ENCODE measurements around the gene ZNF778. TPM values are rescaled to one million over a fixed set of nuclear protein-coding genes. Genes with fewer than 3 reads are reported as not detected.

Gene ZNF778
- total and polyA plus RNA-seq, 2 of the 13 experiments (the other 11 are each of a cell fraction or from before 2014, with no cell fraction given): 3.8 to 7.2 TPM

GRCh38 chr16:89183463-89183862, 34.0 kb upstream of the ZNF778 start (continued):
- TF ChIP-seq ZNF276 (CRISPR knock-in tag; IDR thresholded peaks at IDR 0.05; ENCODE audit: low read depth) (no peak), ZNF788 (CRISPR knock-in tag; IDR thresholded peaks at IDR 0.05; ENCODE audit: borderline replicate concordance) (no peak), NFIB (CRISPR knock-in tag; IDR thresholded peaks at IDR 0.05; ENCODE audit: borderline replicate concordance) (0 out of 2 replicates have a peak, but pooled peaks have one; percentile 43), ZNF263 (CRISPR knock-in tag; IDR thresholded peaks at IDR 0.05) (peak; percentile 74), STAG1 (CRISPR knock-in tag; IDR thresholded peaks at IDR 0.05) (peak; percentile 57)
- TF ChIP-seq, protein P1, sequence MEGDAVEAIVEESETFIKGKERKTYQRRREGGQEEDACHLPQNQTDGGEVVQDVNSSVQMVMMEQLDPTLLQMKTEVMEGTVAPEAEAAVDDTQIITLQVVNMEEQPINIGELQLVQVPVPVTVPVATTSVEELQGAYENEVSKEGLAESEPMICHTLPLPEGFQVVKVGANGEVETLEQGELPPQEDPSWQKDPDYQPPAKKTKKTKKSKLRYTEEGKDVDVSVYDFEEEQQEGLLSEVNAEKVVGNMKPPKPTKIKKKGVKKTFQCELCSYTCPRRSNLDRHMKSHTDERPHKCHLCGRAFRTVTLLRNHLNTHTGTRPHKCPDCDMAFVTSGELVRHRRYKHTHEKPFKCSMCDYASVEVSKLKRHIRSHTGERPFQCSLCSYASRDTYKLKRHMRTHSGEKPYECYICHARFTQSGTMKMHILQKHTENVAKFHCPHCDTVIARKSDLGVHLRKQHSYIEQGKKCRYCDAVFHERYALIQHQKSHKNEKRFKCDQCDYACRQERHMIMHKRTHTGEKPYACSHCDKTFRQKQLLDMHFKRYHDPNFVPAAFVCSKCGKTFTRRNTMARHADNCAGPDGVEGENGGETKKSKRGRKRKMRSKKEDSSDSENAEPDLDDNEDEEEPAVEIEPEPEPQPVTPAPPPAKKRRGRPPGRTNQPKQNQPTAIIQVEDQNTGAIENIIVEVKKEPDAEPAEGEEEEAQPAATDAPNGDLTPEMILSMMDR (CRISPR knock-in tag; IDR thresholded peaks at IDR 0.05): peak; percentile 66

DNA sequence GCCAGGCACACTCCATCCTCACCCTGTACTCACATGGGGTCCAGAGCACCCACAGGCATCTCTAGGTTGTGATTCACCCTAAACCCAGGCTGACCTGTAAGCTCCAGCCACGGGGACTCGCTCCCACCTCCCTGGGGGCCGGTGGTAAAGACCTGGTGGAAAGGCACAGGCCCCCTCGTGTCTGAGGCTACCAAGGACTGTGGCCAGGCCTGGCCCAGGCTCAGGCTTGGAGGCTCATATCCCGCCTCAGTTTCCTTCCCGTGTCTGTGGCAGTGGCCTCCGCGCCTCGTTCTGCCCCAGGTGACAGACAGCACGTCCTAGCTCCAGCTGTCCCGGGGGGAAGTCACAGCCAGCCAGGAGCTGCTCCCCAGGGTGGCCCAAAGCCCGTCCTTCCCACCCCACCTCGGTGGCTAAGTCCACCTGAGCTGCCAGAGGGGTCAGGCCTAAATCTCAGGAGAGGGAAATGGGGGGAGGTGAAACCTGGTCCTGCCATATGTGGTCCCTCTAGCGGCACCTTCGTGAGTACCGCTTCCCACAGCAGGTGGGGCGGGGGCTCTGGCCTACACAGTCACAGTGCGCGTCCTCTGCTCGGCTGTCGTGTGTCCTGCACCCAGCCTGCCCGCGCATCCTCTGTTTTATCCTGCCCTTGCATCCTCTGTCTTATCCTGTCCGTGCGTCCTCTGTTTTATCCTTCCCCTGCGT, 33.4 kb upstream of the ZNF778 start:
- in situ Hi-C loops (cut with HindIII; ENCODE audit: extremely low pct_ligation_motif_present, low pct_unique_long_range_greater_than_20kb): no loop called here
- Histone ChIP-seq H3K4me1 (ENCODE audit: insufficient read depth, low read length) (peaks cover 26% of the 10 kb centered on the region), H3K9me3 (ENCODE audit: low read length) (no peaks in the 10 kb centered on the region), H3K4me3 (replicated peaks in 1 of 3; ENCODE audit: insufficient read depth in 1 of 3, low read depth in 2 of 3, low read length in 3 of 3) (no peak overlapping the region), H3K27ac (ENCODE audit: extremely low read length, insufficient read depth, low read length) (no peak overlapping the region), H3K36me3 (replicated peaks in 1 of 2; ENCODE audit: control insufficient read depth in 1 of 2, insufficient read depth in 2 of 2, low read length in 2 of 2) (no peaks in the 10 kb centered on the region), H3K27me3 (ENCODE audit: control insufficient read depth in 1 of 2, insufficient read depth in 2 of 2, low read length in 2 of 2) (peaks cover 13 to 48% of the 10 kb centered on the region in 2 experiments), H3K4me2 (ENCODE audit: low read depth, low read length) (no peak overlapping the region), H3K79me2 (ENCODE audit: insufficient read depth, low read length) (no peaks in the 10 kb centered on the region), H2AFZ (ENCODE audit: low read length) (no peak overlapping the region), H3K9ac (ENCODE audit: insufficient read depth, low read depth, low read length) (no peak overlapping the region), H4K20me1 (ENCODE audit: insufficient read depth, low read length) (peaks cover 26% of the 10 kb centered on the region)
- FAIRE-seq (no peak), DNase-seq (ENCODE audit: low spot score) (no peak), ATAC-seq (peak; percentile 65)
- intact Hi-C loops (cut with micrococcal nuclease; ENCODE audit: unreplicated experiment): loop anchor here (2.0 kb wide), 1 partner anchor 17 kb away; the partner anchor contains the start of gene SLC22A31
- CTCF ChIA-PET (ENCODE audit: low intra/inter-chr PET ratio, low total read pairs): interaction anchor here (1.8 kb wide), 1 partner anchor 32 kb away, joined by 6 read pairs; no protein-coding TSS in a partner anchor
- POLR2A ChIA-PET: interaction anchor here (1.3 to 1.4 kb wide), 3 partner anchors 10 to 13 kb away, joined by 3 to 5 read pairs (median 4); partner anchors contain the start of gene CDH15
- 11% methylated on average over 20 of the region's 26 CpGs for WGBS (ENCODE audit: low lambda C conversion rate)
- BruUV-seq (replicated peaks): no TSS peak
- 0 out of 2 replicates have a peak, but pooled peaks have one; percentile 23 for TF ChIP-seq REPIN1 (CRISPR knock-in tag; IDR thresholded peaks at IDR 0.05; ENCODE audit: borderline replicate concordance, low read depth)
- TF ChIP-seq BORCS8-MEF2B (CRISPR knock-in tag; IDR thresholded peaks at IDR 0.05): 0 out of 2 replicates have a peak, but pooled peaks have one; percentile 30
- TF ChIP-seq ZFX (CRISPR knock-in tag; IDR thresholded peaks at IDR 0.05; ENCODE audit: low read depth): peak; percentile 57; the same call in 1 of the 2 replicates
- TF ChIP-seq NBN (conservative IDR thresholded peaks at IDR 0.05): no peak
- TF ChIP-seq HNF4A (CRISPR knock-in tag; IDR thresholded peaks at IDR 0.05): no peak
- TF ChIP-seq SP1 (IDR thresholded peaks at IDR 0.05): no peak
- no peak for TF ChIP-seq SP1 (CRISPR knock-in tag; IDR thresholded peaks at IDR 0.05)
- peak; percentile 41; the same call in 1 of the 2 replicates for TF ChIP-seq ZFY (CRISPR knock-in tag; IDR thresholded peaks at IDR 0.05)
- no peak for TF ChIP-seq KDM5A (IDR thresholded peaks at IDR 0.05; ENCODE audit: borderline replicate concordance, low read length)
- TF ChIP-seq ZSCAN21 (CRISPR knock-in tag; IDR thresholded peaks at IDR 0.05; ENCODE audit: borderline replicate concordance): 0 out of 2 replicates have a peak, but pooled peaks have one; percentile 50
- TF ChIP-seq, protein P2, sequence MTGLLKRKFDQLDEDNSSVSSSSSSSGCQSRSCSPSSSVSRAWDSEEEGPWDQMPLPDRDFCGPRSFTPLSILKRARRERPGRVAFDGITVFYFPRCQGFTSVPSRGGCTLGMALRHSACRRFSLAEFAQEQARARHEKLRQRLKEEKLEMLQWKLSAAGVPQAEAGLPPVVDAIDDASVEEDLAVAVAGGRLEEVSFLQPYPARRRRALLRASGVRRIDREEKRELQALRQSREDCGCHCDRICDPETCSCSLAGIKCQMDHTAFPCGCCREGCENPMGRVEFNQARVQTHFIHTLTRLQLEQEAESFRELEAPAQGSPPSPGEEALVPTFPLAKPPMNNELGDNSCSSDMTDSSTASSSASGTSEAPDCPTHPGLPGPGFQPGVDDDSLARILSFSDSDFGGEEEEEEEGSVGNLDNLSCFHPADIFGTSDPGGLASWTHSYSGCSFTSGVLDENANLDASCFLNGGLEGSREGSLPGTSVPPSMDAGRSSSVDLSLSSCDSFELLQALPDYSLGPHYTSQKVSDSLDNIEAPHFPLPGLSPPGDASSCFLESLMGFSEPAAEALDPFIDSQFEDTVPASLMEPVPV (CRISPR knock-in tag; IDR thresholded peaks at IDR 0.05): 0 out of 2 replicates have a peak, but pooled peaks have one; percentile 56
- 0 out of 3 replicates have a peak, but pooled peaks have one; percentile 11 for TF ChIP-seq MXI1 (IDR thresholded peaks at IDR 0.05; ENCODE audit: borderline replicate concordance, low read depth, low read length)

All from HepG2 (cell line).